T-cell (primary cell): ENCODE results near the gene AGPAT2. TPM values are rescaled to one million over a fixed set of nuclear protein-coding genes. Genes with fewer than 3 reads are reported as not detected.

Experiments used
- ATAC-seq, 4 experiments: fragments of 200-7000 bp in 3 of 4; fragments of 150-1000 bp in 1 of 4; cut with Tn5 transposase; replicated peaks in 1 of 4; 1 replicate in 3 of 4; 2 replicates in 1 of 4; pipeline ENCODE4 v1.10.0; 2021; ENCODE audit warnings: moderate library complexity in 3 of 4, mild to moderate bottlenecking in 2 of 4, moderate number of reproducible peaks in 1 of 4
- CTCF ChIA-PET, 2 donors: fragments of 300-600 bp; sonication (Branson Sonifier 250); formaldehyde crosslinking; loops; one replicate each; lab custom pipeline; 2022; ENCODE audit warnings: antibody characterized with exemption in 2 of 2; lab: Charles Lee
- POLR2A ChIA-PET, 2 donors: fragments of 300-600 bp; sonication (Branson Sonifier 250); formaldehyde crosslinking; loops; one replicate each; lab custom pipeline; 2022; ENCODE audit warnings: antibody characterized with exemption in 2 of 2; lab: Charles Lee
- DNase-seq, 35 experiments: peaks; one replicate each; pipeline versions ENCODE4 v3.0.0 to v3.0.0-alpha.2; 2013 to 2023
- H3K27ac ChIP-seq: one replicate; pipeline ENCODE4 v1.5.1; 2013; ENCODE audit warnings: low read length
- H3K27me3 ChIP-seq, 2 experiments: replicated peaks in 1 of 2; 1 replicate in 1 of 2; 2 replicates in 1 of 2; pipeline versions ENCODE4 v1.6.1 to v1.7.0; 2013; ENCODE audit warnings: low read length in 1 of 2, mixed read lengths in 1 of 2; ENCODE audit not compliant: control insufficient read depth in 2 of 2, insufficient read depth in 2 of 2; ENCODE audit errors: extremely low read depth in 1 of 2
- H3K36me3 ChIP-seq, 2 donors: 1 replicate in 1 of 2; 2 replicates in 1 of 2; pipeline versions ENCODE4 v1.6.1 to v1.7.0; 2013; ENCODE audit warnings: low read length in 1 of 2; ENCODE audit not compliant: control insufficient read depth in 2 of 2, insufficient read depth in 1 of 2; ENCODE audit errors: extremely low read depth in 1 of 2
- H3K4me1 ChIP-seq, 2 experiments: 1 replicate in 1 of 2; 2 replicates in 1 of 2; pipeline versions ENCODE4 v1.6.1 to v1.7.0; 2013; ENCODE audit warnings: low read length in 2 of 2, mixed read lengths in 1 of 2; ENCODE audit not compliant: insufficient read depth in 2 of 2, control insufficient read depth in 1 of 2; ENCODE audit errors: extremely low read depth in 1 of 2
- H3K4me3 ChIP-seq, 2 donors: 1 replicate in 1 of 2; 2 replicates in 1 of 2; pipeline versions ENCODE4 v1.5.1 to v1.7.0; 2013; ENCODE audit warnings: mild to moderate bottlenecking in 2 of 2, low read length in 1 of 2, moderate library complexity in 1 of 2; ENCODE audit not compliant: control insufficient read depth in 1 of 2; ENCODE audit errors: extremely low read depth in 1 of 2
- H3K9me3 ChIP-seq: 2 replicates; pipeline ENCODE4 v1.7.0; 2013
- H3K27ac Mint-ChIP-seq, 2 donors: one replicate each; pipeline ENCODE4 v1.8.0; 2020 to 2021; ENCODE audit warnings: mild to moderate bottlenecking in 2 of 2, mixed read lengths in 2 of 2
- H3K27me3 Mint-ChIP-seq, 2 donors: one replicate each; pipeline ENCODE4 v1.8.0; 2021 to 2022; ENCODE audit warnings: mixed read lengths in 2 of 2
- H3K36me3 Mint-ChIP-seq: one replicate; pipeline ENCODE4 v1.8.0; 2021; ENCODE audit warnings: mixed read lengths
- H3K4me1 Mint-ChIP-seq, 3 donors: one replicate each; pipeline ENCODE4 v1.8.0; 2020 to 2022; ENCODE audit warnings: mixed read lengths in 3 of 3, mild to moderate bottlenecking in 1 of 3
- H3K4me3 Mint-ChIP-seq, 3 donors: one replicate each; pipeline ENCODE4 v1.8.0; 2020 to 2022; ENCODE audit warnings: mild to moderate bottlenecking in 3 of 3, mixed read lengths in 3 of 3, moderate library complexity in 3 of 3
- H3K9me3 Mint-ChIP-seq, 3 donors: one replicate each; pipeline ENCODE4 v1.8.0; 2020 to 2022; ENCODE audit warnings: mixed read lengths in 3 of 3
- WGBS: methylation state at CpG from one replicate; pipeline ENCODE4 v1.1.5; 2013; ENCODE audit warnings: missing lambda C conversion rate; ENCODE audit not compliant: insufficient coverage; 5-methylcytosine and 5-hydroxymethylcytosine counted together
- total RNA-seq, 35 experiments: library from RNA in 6 of 35; stranded (reverse) in 6 of 35; fragments of 120-200 nt in 1 of 35; gene quantifications; one replicate each; pipeline versions ENCODE4 v1.2.1 to v1.2.4 and lab custom pipeline; 2013 to 2026

Gene AGPAT2
- total RNA-seq, 5 donors from 2014 or later (not counting 1 experiment from before 2014, with no cell fraction given), result 6.5 to 13.0 (median 12.1) TPM

DNA sequence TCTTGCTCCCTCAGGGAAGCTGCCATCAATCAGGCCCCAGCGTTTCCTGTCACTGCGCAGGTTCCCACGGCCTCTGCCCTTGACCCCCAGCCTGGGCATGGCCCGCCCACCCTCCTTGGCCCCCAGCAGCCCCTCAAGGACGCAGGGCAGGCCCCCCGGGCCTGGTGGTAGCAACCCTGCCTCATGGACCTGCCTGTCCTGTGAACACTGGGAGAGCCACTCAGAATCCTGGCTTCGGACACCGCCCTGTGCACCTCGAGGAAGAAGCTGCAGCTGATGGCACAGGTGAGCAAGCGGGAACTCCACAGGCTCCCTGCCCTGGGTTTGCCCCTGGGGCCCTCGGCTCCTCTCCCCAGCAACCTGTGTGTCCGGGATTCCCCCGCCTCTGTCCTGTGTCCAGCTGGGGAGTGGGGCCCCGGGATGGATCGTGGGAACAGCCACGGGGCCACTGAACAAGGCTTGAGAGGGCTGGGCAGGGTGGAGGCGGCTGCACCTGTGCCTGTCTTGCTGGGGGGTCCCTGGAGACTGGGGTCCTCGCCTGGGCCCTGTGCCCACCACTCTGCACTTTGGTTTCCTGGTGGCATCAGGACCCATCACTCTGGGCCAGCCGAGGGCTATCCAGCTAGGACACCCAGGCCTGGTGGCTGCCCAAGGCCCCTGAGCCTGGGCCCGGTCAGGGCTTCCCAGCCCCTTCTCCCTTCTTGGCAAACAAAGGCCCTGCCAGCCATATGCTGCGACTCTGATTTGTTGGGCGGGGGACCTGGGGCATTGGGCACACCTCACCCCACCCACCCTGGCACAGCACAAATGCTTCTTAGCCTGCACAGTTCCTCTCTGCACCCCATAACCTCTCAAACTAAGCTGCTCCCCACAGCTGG lies 58.0 kb downstream of the AGPAT2 start:
- peaks cover 0 to 41% of the 10 kb centered on the region in 2 experiments for H3K27me3 ChIP-seq
- H3K36me3 ChIP-seq, result peaks cover 0 to 3% of the 10 kb centered on the region in 2 donors
- Mint-ChIP-seq H3K36me3 (no peaks in the 10 kb centered on the region), H3K4me1 (peaks cover 0 to 3% (median 0%) of the 10 kb centered on the region in 3 donors), H3K9me3 (no peaks in the 10 kb centered on the region), H3K27me3 (peaks cover 4 to 13% of the 10 kb centered on the region in 2 donors), H3K27ac (no peak overlapping the region), H3K4me3 (peak overlapping the region in 1 of 3 donors; percentile 17)
- H3K4me3 ChIP-seq, result no peak overlapping the region
- CTCF ChIA-PET, result interaction anchor here (0.6 to 2.0 kb wide), 2 partner anchors 41 to 144 kb away, joined by 3 to 5 read pairs; no protein-coding TSS in a partner anchor
- H3K4me1 ChIP-seq, result peaks cover 0 to 29% of the 10 kb centered on the region in 2 experiments
- H3K9me3 ChIP-seq, result no peaks in the 10 kb centered on the region
- H3K27ac ChIP-seq, result no peak overlapping the region
- ATAC-seq (no peak), DNase-seq (no peak)
- POLR2A ChIA-PET, result no interaction called here
- WGBS, result 68% methylated on average over 19 of the region's 22 CpGs

DNA sequence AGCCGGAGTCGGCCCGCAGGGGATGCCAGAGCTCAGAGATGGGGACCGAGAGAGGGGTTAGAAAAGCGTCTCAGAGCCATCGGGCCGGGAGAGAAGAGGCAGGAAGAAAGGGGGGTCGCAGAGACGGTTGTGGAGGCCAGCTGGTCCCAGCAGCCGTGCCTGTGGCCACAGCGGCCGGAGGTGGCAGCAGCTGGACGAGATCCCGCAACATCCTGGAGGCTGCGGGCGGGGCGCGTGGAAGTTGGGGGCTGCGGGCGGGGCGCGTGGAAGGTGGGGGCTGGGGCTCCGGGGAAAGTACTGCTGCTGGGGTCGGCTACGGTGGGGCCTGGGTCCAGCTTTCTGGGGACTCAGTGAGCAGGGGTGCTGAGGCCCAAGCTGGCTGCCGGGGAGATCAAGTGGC lies 59.0 kb downstream of the AGPAT2 start:
- ChIA-PET CTCF (interaction anchor here in 1 of 2 donors (0.6 kb wide), 1 partner anchor 795 kb away, joined by 3 read pairs; the partner anchor contains the start of genes EXD3 and NOXA1), POLR2A (no interaction called here)
- Histone ChIP-seq H3K36me3 (peaks cover 0 to 3% of the 10 kb centered on the region in 2 donors), H3K4me1 (peaks cover 0 to 29% of the 10 kb centered on the region in 2 experiments), H3K9me3 (no peaks in the 10 kb centered on the region), H3K27ac (no peak overlapping the region), H3K4me3 (no peak overlapping the region), H3K27me3 (peaks cover 0 to 46% of the 10 kb centered on the region in 2 experiments)
- WGBS, result 41% methylated on average over 23 of the region's 26 CpGs
- no peak for ATAC-seq
- peaks cover 0 to 3% (median 0%) of the 10 kb centered on the region in 3 donors for H3K4me1 Mint-ChIP-seq
- no peak for DNase-seq
- no peaks in the 10 kb centered on the region for H3K9me3 Mint-ChIP-seq
- no peaks in the 10 kb centered on the region for H3K36me3 Mint-ChIP-seq
- H3K27ac Mint-ChIP-seq, result no peak overlapping the region
- H3K27me3 Mint-ChIP-seq, result peaks cover 4 to 16% of the 10 kb centered on the region in 2 donors
- no peak overlapping the region for H3K4me3 Mint-ChIP-seq

DNA sequence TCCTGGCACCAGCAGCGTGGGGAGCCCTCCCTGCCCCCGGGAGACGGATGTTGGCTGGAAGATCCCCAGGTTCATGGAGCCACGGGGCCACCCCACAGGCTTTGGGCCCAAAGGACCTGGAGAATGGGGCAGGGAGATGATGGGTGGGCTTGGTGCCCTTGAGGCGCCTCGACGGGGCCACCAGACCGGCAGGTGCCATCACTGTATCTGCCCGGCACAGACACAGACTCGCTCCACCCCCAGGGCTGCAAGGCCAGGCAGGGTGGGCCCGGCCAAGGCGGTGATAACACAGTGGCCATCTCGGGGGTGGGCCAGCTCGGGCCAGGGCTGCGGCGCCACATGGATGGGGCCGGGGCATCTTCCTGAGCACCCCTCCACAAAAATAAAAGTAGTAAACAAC lies 59.6 kb downstream of the AGPAT2 start:
- Histone ChIP-seq H3K36me3 (peaks cover 0 to 3% of the 10 kb centered on the region in 2 donors), H3K27ac (no peak overlapping the region), H3K4me3 (no peak overlapping the region), H3K9me3 (no peaks in the 10 kb centered on the region), H3K4me1 (peaks cover 0 to 25% of the 10 kb centered on the region in 2 experiments), H3K27me3 (peaks cover 0 to 52% of the 10 kb centered on the region in 2 experiments)
- Mint-ChIP-seq H3K27ac (no peak overlapping the region), H3K9me3 (no peaks in the 10 kb centered on the region), H3K36me3 (no peaks in the 10 kb centered on the region), H3K27me3 (peaks cover 4 to 17% of the 10 kb centered on the region in 2 donors), H3K4me1 (peaks cover 0 to 3% (median 0%) of the 10 kb centered on the region in 3 donors), H3K4me3 (no peak overlapping the region)
- ATAC-seq, result no peak
- DNase-seq, result no peak
- WGBS, result 89% methylated on average over 12 of the region's 17 CpGs
- POLR2A ChIA-PET, result no interaction called here
- CTCF ChIA-PET, result no interaction called here

DNA sequence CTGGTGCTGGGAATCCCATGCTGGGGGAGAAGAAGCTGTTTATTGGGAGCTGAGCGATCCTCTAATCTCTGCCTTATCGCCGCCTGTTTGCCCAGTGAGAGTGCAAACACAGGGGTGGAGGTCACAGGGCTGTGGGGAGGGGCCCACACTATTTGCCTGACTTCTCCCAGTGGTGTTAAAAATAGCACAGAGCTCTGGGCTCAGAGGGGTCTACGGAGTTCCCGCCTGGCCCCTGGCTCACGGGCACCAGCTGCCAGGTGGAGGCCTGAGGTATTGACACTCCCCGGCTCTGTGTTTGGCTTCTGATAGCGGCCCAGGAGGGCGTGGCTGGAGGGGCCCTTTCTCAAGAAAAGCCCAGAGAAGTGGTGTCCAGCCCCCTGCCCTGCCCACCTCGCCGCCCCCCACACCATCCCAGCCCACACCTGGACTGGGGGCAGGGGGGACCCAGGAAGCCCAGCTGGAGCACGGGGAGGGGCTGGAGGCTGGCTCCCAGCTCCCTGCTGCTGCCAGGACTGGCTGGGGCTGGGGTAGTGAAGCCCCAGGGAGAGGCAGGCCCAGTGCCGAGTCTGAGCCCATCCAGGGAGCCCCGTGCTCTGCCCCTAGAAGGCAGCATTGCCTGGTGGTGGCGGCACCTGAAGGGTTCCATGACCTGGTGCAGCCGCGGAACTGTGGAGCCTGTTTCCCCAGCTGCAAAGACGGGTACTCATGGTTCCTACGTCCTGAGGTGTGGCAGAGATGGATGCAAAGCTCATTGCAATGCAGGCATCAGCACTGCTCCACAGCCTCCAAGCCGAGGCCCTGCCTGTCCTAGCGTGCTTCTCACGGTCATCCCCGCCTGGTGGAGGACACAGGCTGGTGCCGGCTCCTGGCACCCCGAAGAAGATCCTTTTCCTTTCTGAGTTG lies 60.3 kb downstream of the AGPAT2 start:
- no peak overlapping the region for H3K27ac Mint-ChIP-seq
- H3K9me3 Mint-ChIP-seq, result no peaks in the 10 kb centered on the region
- H3K4me1 Mint-ChIP-seq, result peaks cover 0 to 3% (median 0%) of the 10 kb centered on the region in 3 donors
- ATAC-seq (no peak), DNase-seq (no peak)
- 69% methylated on average over 23 of the region's 25 CpGs for WGBS
- H3K9me3 ChIP-seq, result no peaks in the 10 kb centered on the region
- H3K4me3 Mint-ChIP-seq, result no peak overlapping the region
- ChIA-PET CTCF (no interaction called here), POLR2A (interaction anchor here in 1 of 2 donors (0.6 kb wide), 1 partner anchor 22 kb away, joined by 3 read pairs; no protein-coding TSS in a partner anchor)
- H3K36me3 Mint-ChIP-seq, result no peaks in the 10 kb centered on the region
- peaks cover 4 to 17% of the 10 kb centered on the region in 2 donors for H3K27me3 Mint-ChIP-seq
- H3K4me1 ChIP-seq, result peaks cover 0 to 23% of the 10 kb centered on the region in 2 experiments
- peaks cover 0 to 59% of the 10 kb centered on the region in 2 experiments for H3K27me3 ChIP-seq
- H3K36me3 ChIP-seq, result peaks cover 0 to 3% of the 10 kb centered on the region in 2 donors
- no peak overlapping the region for H3K27ac ChIP-seq
- no peak overlapping the region for H3K4me3 ChIP-seq

DNA sequence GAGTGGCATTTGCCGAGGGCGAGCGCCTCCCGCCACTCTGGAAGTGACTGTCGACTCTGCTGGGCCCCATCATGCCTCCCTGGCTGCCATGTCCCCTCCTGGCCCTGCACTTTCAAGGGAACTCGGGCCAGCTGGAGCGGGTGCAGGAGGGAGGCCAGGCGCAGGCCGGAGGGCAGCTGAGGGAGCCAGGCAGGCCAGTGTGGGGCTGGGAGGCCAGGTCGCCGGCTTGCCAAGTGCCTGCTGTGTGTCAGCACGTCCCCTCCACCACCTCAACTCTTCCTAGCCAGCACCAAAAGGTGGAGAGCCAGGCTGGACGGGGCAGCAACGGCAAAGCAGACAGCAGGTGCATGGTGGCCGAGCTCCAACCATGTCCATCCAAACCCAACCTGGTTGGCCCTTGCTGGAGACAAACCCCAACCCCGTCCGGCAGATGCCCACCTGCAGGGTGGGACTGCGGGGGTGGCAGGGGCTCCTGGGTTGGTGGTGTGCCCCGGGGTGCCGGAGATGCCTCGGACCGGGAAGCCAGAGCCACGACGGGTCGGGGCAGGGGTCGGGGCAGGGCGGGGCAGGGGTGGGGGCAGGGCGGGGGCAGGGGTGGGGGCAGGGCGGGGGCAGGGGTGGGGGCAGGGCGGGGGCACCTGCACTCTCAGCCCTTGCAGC lies 61.1 kb downstream of the AGPAT2 start:
- Mint-ChIP-seq H3K4me3 (no peak overlapping the region), H3K9me3 (no peaks in the 10 kb centered on the region), H3K27ac (no peak overlapping the region), H3K27me3 (peaks cover 4 to 17% of the 10 kb centered on the region in 2 donors), H3K4me1 (peaks cover 0 to 3% (median 0%) of the 10 kb centered on the region in 3 donors), H3K36me3 (no peaks in the 10 kb centered on the region)
- ChIA-PET CTCF (no interaction called here), POLR2A (interaction anchor here in 1 of 2 donors (0.6 kb wide), 1 partner anchor 22 kb away, joined by 3 read pairs; no protein-coding TSS in a partner anchor)
- 97% methylated on average over 13 of the region's 30 CpGs for WGBS
- H3K4me1 ChIP-seq, result peaks cover 0 to 19% of the 10 kb centered on the region in 2 experiments
- peaks cover 0 to 67% of the 10 kb centered on the region in 2 experiments for H3K27me3 ChIP-seq
- no peak overlapping the region for H3K27ac ChIP-seq
- no peaks in the 10 kb centered on the region for H3K9me3 ChIP-seq
- peaks cover 0 to 3% of the 10 kb centered on the region in 2 donors for H3K36me3 ChIP-seq
- no peak overlapping the region for H3K4me3 ChIP-seq
- DNase-seq (no peak), ATAC-seq (no peak)
